Right lobe of liver (tissue), 6 donors: Measurements from ENCODE around the gene HPS5. TPM values are rescaled to one million over a fixed set of nuclear protein-coding genes. Genes with fewer than 3 reads are reported as not detected.

ENCODE experiments used
- ATAC-seq, 4 donors: fragments of 200-7000 bp; cut with Tn5 transposase; one replicate each; pipeline ENCODE4 v1.9.1; 2020; ENCODE audit warnings: mild to moderate bottlenecking in 4 of 4, moderate library complexity in 4 of 4
- DNase-seq, 3 donors: peaks; one replicate each; pipeline ENCODE4 v3.0.0-alpha.2; 2020
- H3K27ac ChIP-seq, 3 donors: fragments of 200-600 bp; one replicate each; pipeline ENCODE4 v1.8.0; 2022
- H3K27me3 ChIP-seq, 2 donors: fragments of 200-600 bp; one replicate each; pipeline ENCODE4 v1.8.0; 2022
- H3K36me3 ChIP-seq, 4 donors: fragments of 200-600 bp; sonication (generic) in 1 of 4; one replicate each; pipeline versions ENCODE4 v1.5.1 to v1.8.0; 2017 to 2022; ENCODE audit warnings: control low read depth in 1 of 4
- H3K4me1 ChIP-seq, 4 donors: fragments of 200-600 bp; sonication (generic) in 1 of 4; one replicate each; pipeline versions ENCODE4 v1.5.1 to v1.8.0; 2017 to 2022; ENCODE audit warnings: control low read depth in 1 of 4
- H3K4me3 ChIP-seq, 3 donors: fragments of 200-600 bp; one replicate each; pipeline ENCODE4 v1.8.0; 2022
- H3K9me3 ChIP-seq, 4 donors: fragments of 200-600 bp; sonication (generic) in 1 of 4; one replicate each; pipeline versions ENCODE4 v1.5.1 to v1.8.0; 2017 to 2022; ENCODE audit warnings: control low read depth in 1 of 4
- CTCF ChIP-seq, 4 donors: fragments of 200-600 bp in 3 of 4; fragments of 450-650 bp in 1 of 4; IDR thresholded peaks; one replicate each; pipeline versions ENCODE4 v1.5.1 to v1.8.0; 2016 to 2022; ENCODE audit warnings: antibody characterized with exemption in 4 of 4, mild to moderate bottlenecking in 2 of 4
- POLR2A ChIP-seq: fragments of 450-650 bp; IDR thresholded peaks from one replicate; pipeline ENCODE4 v1.6.1; 2017; ENCODE audit warnings: antibody characterized with exemption, mild to moderate bottlenecking
- WGBS: methylation state at CpG from one replicate; pipeline ENCODE4 v1.1.6; 2018; ENCODE audit warnings: low coverage, low lambda C conversion rate; ENCODE audit not compliant: insufficient coverage; ENCODE audit errors: missing lambda C conversion rate; 5-methylcytosine and 5-hydroxymethylcytosine counted together
- intact Hi-C, 2 donors: fragments of 100-400 bp; cut with DNase I; formaldehyde crosslinking; loops; one replicate each; pipeline versions ENCODE4 v1.11.2 to v1.14.1; 2022
- long read RNA-seq: library from polyadenylated mRNA; unstranded; transcript quantifications from one replicate; pipeline ENCODE4 v2.0.0, GENCODE V29; 2019
- total RNA-seq, 6 experiments: library from RNA; depleted of rRNA in 2 of 6; stranded (reverse); fragments of >200 nt in 2 of 6; fragmentation: NEBNext Ultra II Directional in 3 of 6; extraction: Animal tissue kit (Norgen Biotek cat#: 25700) in 3 of 6; gene quantifications; one replicate each; pipeline versions ENCODE4 v1.1.0 to v1.2.4, GENCODE V29; 2016 to 2023
- donor health status: DM: no; HTN: yes; CAD: no.
- donor health status: DM: no; HTN: no; CAD: no.
- donor health status: DM: no; HTN: no; CAD: no.
- donor health status: DM: no; HTN: yes; CAD: no.
- donor health status: DM: no; HTN: yes; CAD: no.

HPS5 gene, protein sequence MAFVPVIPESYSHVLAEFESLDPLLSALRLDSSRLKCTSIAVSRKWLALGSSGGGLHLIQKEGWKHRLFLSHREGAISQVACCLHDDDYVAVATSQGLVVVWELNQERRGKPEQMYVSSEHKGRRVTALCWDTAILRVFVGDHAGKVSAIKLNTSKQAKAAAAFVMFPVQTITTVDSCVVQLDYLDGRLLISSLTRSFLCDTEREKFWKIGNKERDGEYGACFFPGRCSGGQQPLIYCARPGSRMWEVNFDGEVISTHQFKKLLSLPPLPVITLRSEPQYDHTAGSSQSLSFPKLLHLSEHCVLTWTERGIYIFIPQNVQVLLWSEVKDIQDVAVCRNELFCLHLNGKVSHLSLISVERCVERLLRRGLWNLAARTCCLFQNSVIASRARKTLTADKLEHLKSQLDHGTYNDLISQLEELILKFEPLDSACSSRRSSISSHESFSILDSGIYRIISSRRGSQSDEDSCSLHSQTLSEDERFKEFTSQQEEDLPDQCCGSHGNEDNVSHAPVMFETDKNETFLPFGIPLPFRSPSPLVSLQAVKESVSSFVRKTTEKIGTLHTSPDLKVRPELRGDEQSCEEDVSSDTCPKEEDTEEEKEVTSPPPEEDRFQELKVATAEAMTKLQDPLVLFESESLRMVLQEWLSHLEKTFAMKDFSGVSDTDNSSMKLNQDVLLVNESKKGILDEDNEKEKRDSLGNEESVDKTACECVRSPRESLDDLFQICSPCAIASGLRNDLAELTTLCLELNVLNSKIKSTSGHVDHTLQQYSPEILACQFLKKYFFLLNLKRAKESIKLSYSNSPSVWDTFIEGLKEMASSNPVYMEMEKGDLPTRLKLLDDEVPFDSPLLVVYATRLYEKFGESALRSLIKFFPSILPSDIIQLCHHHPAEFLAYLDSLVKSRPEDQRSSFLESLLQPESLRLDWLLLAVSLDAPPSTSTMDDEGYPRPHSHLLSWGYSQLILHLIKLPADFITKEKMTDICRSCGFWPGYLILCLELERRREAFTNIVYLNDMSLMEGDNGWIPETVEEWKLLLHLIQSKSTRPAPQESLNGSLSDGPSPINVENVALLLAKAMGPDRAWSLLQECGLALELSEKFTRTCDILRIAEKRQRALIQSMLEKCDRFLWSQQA
- total RNA-seq = 10 to 100 TPM; 20.2 to 87.0 (median 41.7) TPM
- long read RNA-seq, full-length matches to known transcripts = 2 of 7 reads
- long read RNA-seq, partial matches to known transcripts = 3 of 7 reads
- long read RNA-seq, other reads (novel, unspliced or antisense) = 2 of 7 reads

GRCh38 chr11:18321969-18322711, at the start of gene HPS5, which contains the start of gene GTF2H1:
Gene HPS5 (minus strand): TSS chr11:18322140. CDS start chr11:18317858, 4,282 bp downstream.
Gene GTF2H1 (plus strand): TSS chr11:18322567. CDS start chr11:18333075, 10,508 bp downstream.
- peak within 1 kb of the TSS; percentile 95 to 98 (median 98) for H3K27ac ChIP-seq
- peaks cover 0 to 17% (median 2%) of the 10 kb centered on the region in 4 donors for H3K36me3 ChIP-seq
- peak; percentile 99 for TF ChIP-seq POLR2A
- TF ChIP-seq CTCF (IDR thresholded peaks at IDR 0.05) = peak in 1 of 4 donors; percentile 14
- peak; percentile 96 to 98 (median 97) for DNase-seq
- peak within 1 kb of the TSS; percentile 80 to 89 (median 87) for H3K4me3 ChIP-seq
- 0% methylated on average over 15 of the region's 61 CpGs for WGBS
- intact Hi-C loops = no loop called here
- no peaks in the 10 kb centered on the region for H3K27me3 ChIP-seq
- no peaks in the 10 kb centered on the region for H3K9me3 ChIP-seq
- ATAC-seq = peak; percentile 93 to 98 (median 94)
- peaks cover 0 to 41% (median 24%) of the 10 kb centered on the region in 4 donors for H3K4me1 ChIP-seq

- Histone ChIP-seq H3K36me3 (peaks cover 0 to 12% (median 4%) of the 10 kb centered on the region in 4 donors), H3K27ac (no peak overlapping the region), H3K27me3 (no peaks in the 10 kb centered on the region), H3K4me3 (no peak overlapping the region), H3K4me1 (no peaks in the 10 kb centered on the region), H3K9me3 (no peaks in the 10 kb centered on the region)
- TF ChIP-seq POLR2A (no peak), CTCF (IDR thresholded peaks at IDR 0.05) (no peak)
- no peak for ATAC-seq
- no peak for DNase-seq
- WGBS = 85% methylated on average over 2 of the region's 2 CpGs
- intact Hi-C loops = no loop called here
Measured at GRCh38 chr11:18371279-18371678, 49.3 kb upstream of the HPS5 start.

GRCh38 chr11:18369398-18369797, 47.5 kb upstream of the HPS5 start:
- Histone ChIP-seq H3K27ac (no peak overlapping the region), H3K4me3 (no peak overlapping the region), H3K9me3 (no peaks in the 10 kb centered on the region), H3K27me3 (no peaks in the 10 kb centered on the region), H3K36me3 (peaks cover 0 to 25% (median 12%) of the 10 kb centered on the region in 4 donors), H3K4me1 (no peaks in the 10 kb centered on the region)
- no peak for ATAC-seq
- TF ChIP-seq CTCF (IDR thresholded peaks at IDR 0.05) = no peak
- TF ChIP-seq POLR2A = no peak
- intact Hi-C loops = no loop called here
- WGBS = 58% methylated on average over 2 of the region's 2 CpGs
- no peak for DNase-seq
